Transverse colon (tissue), 4 donors: ENCODE measurements around the gene KRTAP10-8. TPM values are rescaled to one million over a fixed set of nuclear protein-coding genes. Genes with fewer than 3 reads are reported as not detected.
"Not testable (repeated sequence)": the region's sequence is repeated elsewhere in the genome, so short reads cannot be mapped to it uniquely, and the experiment has no call there.

Source experiments
- DNase-seq: peaks from one replicate; pipeline ENCODE4 v3.0.0-alpha.2; 2019
- H3K27ac ChIP-seq, 4 donors: fragments of 200-600 bp; sonication (generic); 2 replicates each; pipeline ENCODE4 v1.5.1; 2016 to 2018; ENCODE audit warnings: inconsistent platforms in 4 of 4
- H3K27me3 ChIP-seq: fragments of 200-600 bp; sonication (generic); 2 replicates; pipeline ENCODE4 v1.5.1; 2017; ENCODE audit warnings: inconsistent platforms
- H3K36me3 ChIP-seq, 4 donors: fragments of 200-600 bp; sonication (generic); 2 replicates each; pipeline ENCODE4 v1.5.1; 2017 to 2019; ENCODE audit warnings: inconsistent platforms in 4 of 4
- H3K4me1 ChIP-seq, 4 donors: fragments of 200-600 bp; sonication (generic); 2 replicates each; pipeline ENCODE4 v1.5.1; 2017 to 2020; ENCODE audit warnings: inconsistent platforms in 4 of 4
- H3K4me3 ChIP-seq, 4 donors: fragments of 200-600 bp; sonication (generic); 1 replicate in 1 of 4; 2 replicates in 3 of 4; pipeline versions ENCODE4 v1.5.1 to v1.6.1; 2017 to 2019; ENCODE audit warnings: inconsistent platforms in 4 of 4
- H3K9me3 ChIP-seq, 2 donors: fragments of 200-600 bp; sonication (generic); 2 replicates each; pipeline ENCODE4 v1.5.1; 2017 to 2019; ENCODE audit warnings: inconsistent platforms in 2 of 2
- CTCF ChIP-seq, 5 experiments: fragments of 200-600 bp in 3 of 5; fragments of 450-650 bp in 2 of 5; sonication (generic) in 3 of 5; IDR thresholded peaks; 1 replicate in 2 of 5; 2 replicates in 3 of 5; pipeline ENCODE4 v1.5.1; 2016 to 2017; ENCODE audit warnings: antibody characterized with exemption in 5 of 5, inconsistent platforms in 3 of 5, mild to moderate bottlenecking in 2 of 5, moderate library complexity in 1 of 5
- EP300 ChIP-seq: sonication (generic); formaldehyde crosslinking; IDR thresholded peaks from one replicate; pipeline ENCODE4 v1.6.1; 2017; ENCODE audit warnings: antibody characterized with exemption, low read depth
- POLR2A ChIP-seq: fragments of 450-650 bp; IDR thresholded peaks from one replicate; pipeline ENCODE4 v1.6.1; 2016; ENCODE audit warnings: antibody characterized with exemption, mild to moderate bottlenecking, moderate library complexity
- POLR2AphosphoS5 ChIP-seq, 3 donors: sonication (generic); formaldehyde crosslinking; IDR thresholded peaks; one replicate each; pipeline ENCODE4 v1.6.1; 2016; ENCODE audit warnings: antibody characterized with exemption in 3 of 3
- WGBS, 2 donors: methylation state at CpG; one replicate each; pipeline ENCODE4 v1.1.5; 2018; ENCODE audit warnings: low coverage in 1 of 2; 5-methylcytosine and 5-hydroxymethylcytosine counted together
- in situ Hi-C, 4 donors: fragments of 200-750 bp; cut with MboI; loops; one replicate each; pipeline versions ENCODE4 v1.15.0 to v1.15.1; 2017; ENCODE audit warnings: low sequenced_read_pairs in 3 of 4, low pct_ligation_motif_present in 1 of 4, low pct_unique_long_range_greater_than_20kb in 1 of 4
- intact Hi-C: fragments of 100-400 bp; cut with DNase I; formaldehyde crosslinking; loops from one replicate; pipeline ENCODE4 v1.15.1; 2023; ENCODE audit warnings: low total_unique reads
- total RNA-seq, 4 donors: library from RNA; depleted of rRNA; stranded (reverse); fragments of >200 nt; gene quantifications; one replicate each; pipeline ENCODE4 v1.1.0, GENCODE V29; 2016

KRTAP10-8 gene
- total RNA-seq, 4 donors from 2014 or later: not detected

- Histone ChIP-seq H3K9me3 (peaks cover 1 to 9% of the 10 kb centered on the region in 2 donors), H3K4me1 (no peaks in the 10 kb centered on the region), H3K27ac (no peak within 1 kb of the TSS), H3K4me3 (no peak within 1 kb of the TSS), H3K27me3 (peaks cover 10% of the 10 kb centered on the region), H3K36me3 (no peaks in the 10 kb centered on the region)
- TF ChIP-seq POLR2A: no peak
- TF ChIP-seq EP300: no peak
- no peak for TF ChIP-seq POLR2AphosphoS5 (IDR thresholded peaks at IDR 0.05)
- TF ChIP-seq CTCF (IDR thresholded peaks at IDR 0.05): no peak
- no peak for DNase-seq
- WGBS, 2 donors: 58% methylated on average over 19 of the region's 21 CpGs; no CpG with 5 or more reads in 1 of the 2 donors
- in situ Hi-C loops: no loop called here
- intact Hi-C loops: no loop called here
Measured at GRCh38 chr21:44637018-44637850, 25.4 kb downstream of the KRTAP10-8 start, which contains the start of gene KRTAP10-10. TSS of gene KRTAP10-10 (plus strand) at chr21:44637356. CDS start at chr21:44637418, 62 bp downstream.

- intact Hi-C loops, H3K27ac ChIP-seq, H3K4me1 ChIP-seq, H3K9me3 ChIP-seq, H3K36me3 ChIP-seq, H3K4me3 ChIP-seq, DNase-seq, H3K27me3 ChIP-seq, in situ Hi-C loops: not testable (repeated sequence)
- 52% methylated on average over 10 of the region's 12 CpGs; no CpG with 5 or more reads in 1 of the 2 donors for WGBS, 2 donors
Measured at GRCh38 chr21:44637851-44638348, 26.0 kb downstream of the KRTAP10-8 start.

GRCh38 chr21:44638506-44639330 is 26.8 kb downstream of the KRTAP10-8 start:
- H3K9me3 ChIP-seq, DNase-seq, H3K27me3 ChIP-seq, intact Hi-C loops, in situ Hi-C loops, H3K4me3 ChIP-seq, H3K4me1 ChIP-seq, H3K36me3 ChIP-seq, H3K27ac ChIP-seq: not testable (repeated sequence)
- 77% methylated on average over 20 of the region's 21 CpGs; no CpG with 5 or more reads in 1 of the 2 donors for whole genome bisulfite sequencing, 2 donors

GRCh38 chr21:44639331-44639655 is 27.4 kb downstream of the KRTAP10-8 start:
- Histone ChIP-seq H3K4me1 (no peaks in the 10 kb centered on the region), H3K36me3 (no peaks in the 10 kb centered on the region), H3K27ac (no peak overlapping the region), H3K9me3 (peaks cover 0 to 3% of the 10 kb centered on the region in 2 donors), H3K4me3 (no peak overlapping the region), H3K27me3 (peaks cover 10% of the 10 kb centered on the region)
- in situ Hi-C loops: no loop called here
- WGBS, 2 donors: 92% methylated on average over 10 of the region's 12 CpGs; no CpG with 5 or more reads in 1 of the 2 donors
- intact Hi-C loops: no loop called here
- no peak for DNase-seq
- TF ChIP-seq EP300 (no peak), POLR2AphosphoS5 (IDR thresholded peaks at IDR 0.05) (no peak), POLR2A (no peak), CTCF (IDR thresholded peaks at IDR 0.05) (no peak)

GRCh38 chr21:44640761-44641160 is 28.9 kb downstream of the KRTAP10-8 start:
- peaks cover 10% of the 10 kb centered on the region for H3K27me3 ChIP-seq
- WGBS, 2 donors: 75 to 79% methylated on average over 2 to 5 of the region's 5 CpGs
- peaks cover 3 to 4% of the 10 kb centered on the region in 2 donors for H3K9me3 ChIP-seq
- DNase-seq: no peak
- no peak overlapping the region for H3K27ac ChIP-seq
- intact Hi-C loops (no loop called here), in situ Hi-C loops (no loop called here)
- no peak overlapping the region for H3K4me3 ChIP-seq
- no peaks in the 10 kb centered on the region for H3K36me3 ChIP-seq
- TF ChIP-seq POLR2AphosphoS5 (IDR thresholded peaks at IDR 0.05) (no peak), POLR2A (no peak)
- no peaks in the 10 kb centered on the region for H3K4me1 ChIP-seq
